Measurements from ENCODE around the gene DRD3.

The DRD3 gene

GRCh38 chr3:114154321-114154821 is 24.5 kb downstream of the DRD3 start:
- no peak for DNase-seq
- H3K4me3 Mint-ChIP-seq = no peak overlapping the region
- no peaks in the 10 kb centered on the region for H3K36me3 Mint-ChIP-seq (ENCODE audit: low read depth)
- no peaks in the 10 kb centered on the region for H3K9me3 Mint-ChIP-seq
- H3K27ac Mint-ChIP-seq = no peak overlapping the region
- no peaks in the 10 kb centered on the region for H3K27me3 Mint-ChIP-seq
- H3K4me1 Mint-ChIP-seq (ENCODE audit: low read depth) = peaks cover 13% of the 10 kb centered on the region

GRCh38 chr3:114152519-114153151 is 26.2 kb downstream of the DRD3 start:
- peaks cover 13% of the 10 kb centered on the region for H3K4me1 Mint-ChIP-seq (ENCODE audit: low read depth)
- no peaks in the 10 kb centered on the region for H3K27me3 Mint-ChIP-seq
- no peaks in the 10 kb centered on the region for H3K9me3 Mint-ChIP-seq
- H3K36me3 Mint-ChIP-seq (ENCODE audit: low read depth) = no peaks in the 10 kb centered on the region
- peak; percentile 91 for DNase-seq
- peak overlapping the region; percentile 4 for H3K27ac Mint-ChIP-seq
- peak overlapping the region; percentile 28 for H3K4me3 Mint-ChIP-seq

- H3K27me3 Mint-ChIP-seq = no peaks in the 10 kb centered on the region
- no peak overlapping the region for H3K27ac Mint-ChIP-seq
- no peaks in the 10 kb centered on the region for H3K9me3 Mint-ChIP-seq
- no peak for DNase-seq
- H3K36me3 Mint-ChIP-seq (ENCODE audit: low read depth) = no peaks in the 10 kb centered on the region
- peaks cover 13% of the 10 kb centered on the region for H3K4me1 Mint-ChIP-seq (ENCODE audit: low read depth)
- no peak overlapping the region for H3K4me3 Mint-ChIP-seq
Observed at GRCh38 chr3:114151091-114151490, 27.8 kb downstream of the DRD3 start.

- no peaks in the 10 kb centered on the region for H3K9me3 Mint-ChIP-seq
- no peak for DNase-seq
- H3K36me3 Mint-ChIP-seq (ENCODE audit: low read depth) = no peaks in the 10 kb centered on the region
- peaks cover 11% of the 10 kb centered on the region for H3K4me1 Mint-ChIP-seq (ENCODE audit: low read depth)
- H3K4me3 Mint-ChIP-seq = no peak overlapping the region
- H3K27me3 Mint-ChIP-seq = no peaks in the 10 kb centered on the region
- H3K27ac Mint-ChIP-seq = no peak overlapping the region
Observed at GRCh38 chr3:114147251-114147650, 31.6 kb downstream of the DRD3 start.

- H3K36me3 Mint-ChIP-seq (ENCODE audit: low read depth) = no peaks in the 10 kb centered on the region
- no peak for DNase-seq
Observed at GRCh38 chr3:114144909-114145688, 33.8 kb downstream of the DRD3 start.

GRCh38 chr3:114143817-114144216 is 35.0 kb downstream of the DRD3 start:
- no peaks in the 10 kb centered on the region for H3K9me3 Mint-ChIP-seq

More at GRCh38 chr3:114144909-114145688, 33.8 kb downstream of the DRD3 start:
- no peak overlapping the region for H3K4me3 Mint-ChIP-seq
- H3K27me3 Mint-ChIP-seq = no peaks in the 10 kb centered on the region
- no peaks in the 10 kb centered on the region for H3K9me3 Mint-ChIP-seq
- peaks cover 9% of the 10 kb centered on the region for H3K4me1 Mint-ChIP-seq (ENCODE audit: low read depth)
- H3K27ac Mint-ChIP-seq = peak overlapping the region; percentile 55

GRCh38 chr3:114139836-114140235 is 39.0 kb downstream of the DRD3 start:
- no peaks in the 10 kb centered on the region for H3K36me3 Mint-ChIP-seq (ENCODE audit: low read depth)
- H3K27me3 Mint-ChIP-seq = no peaks in the 10 kb centered on the region
- no peak overlapping the region for H3K27ac Mint-ChIP-seq
- peaks cover 6% of the 10 kb centered on the region for H3K9me3 Mint-ChIP-seq
- no peak for DNase-seq
- no peak overlapping the region for H3K4me3 Mint-ChIP-seq
- peaks cover 4% of the 10 kb centered on the region for H3K4me1 Mint-ChIP-seq (ENCODE audit: low read depth)

More at GRCh38 chr3:114143817-114144216, 35.0 kb downstream of the DRD3 start:
- no peak overlapping the region for H3K27ac Mint-ChIP-seq
- H3K36me3 Mint-ChIP-seq (ENCODE audit: low read depth) = no peaks in the 10 kb centered on the region
- peaks cover 9% of the 10 kb centered on the region for H3K4me1 Mint-ChIP-seq (ENCODE audit: low read depth)
- no peak for DNase-seq
- no peak overlapping the region for H3K4me3 Mint-ChIP-seq
- H3K27me3 Mint-ChIP-seq = no peaks in the 10 kb centered on the region

GRCh38 chr3:114133947-114134346 is 44.9 kb downstream of the DRD3 start:
- peaks cover 3% of the 10 kb centered on the region for H3K4me1 Mint-ChIP-seq (ENCODE audit: low read depth)
- H3K27me3 Mint-ChIP-seq = peaks cover 11% of the 10 kb centered on the region
- no peak for DNase-seq
- peaks cover 6% of the 10 kb centered on the region for H3K9me3 Mint-ChIP-seq
- no peak overlapping the region for H3K4me3 Mint-ChIP-seq
- H3K27ac Mint-ChIP-seq = no peak overlapping the region
- no peaks in the 10 kb centered on the region for H3K36me3 Mint-ChIP-seq (ENCODE audit: low read depth)

- DNase-seq = no peak
- Mint-ChIP-seq H3K4me3 (no peak overlapping the region), H3K27me3 (peaks cover 11% of the 10 kb centered on the region), H3K4me1 (ENCODE audit: low read depth) (peaks cover 14% of the 10 kb centered on the region), H3K9me3 (peaks cover 2% of the 10 kb centered on the region), H3K36me3 (ENCODE audit: low read depth) (no peaks in the 10 kb centered on the region), H3K27ac (no peak overlapping the region)
Observed at GRCh38 chr3:114132500-114132899, 46.4 kb downstream of the DRD3 start.

GRCh38 chr3:114128826-114129225 is 50.0 kb downstream of the DRD3 start:
- peaks cover 14% of the 10 kb centered on the region for H3K4me1 Mint-ChIP-seq (ENCODE audit: low read depth)
- no peaks in the 10 kb centered on the region for H3K9me3 Mint-ChIP-seq
- no peak overlapping the region for H3K4me3 Mint-ChIP-seq
- peaks cover 13% of the 10 kb centered on the region for H3K27me3 Mint-ChIP-seq
- DNase-seq = no peak
- no peaks in the 10 kb centered on the region for H3K36me3 Mint-ChIP-seq (ENCODE audit: low read depth)
- peak overlapping the region; percentile 78 for H3K27ac Mint-ChIP-seq

GRCh38 chr3:114128231-114128630 is 50.6 kb downstream of the DRD3 start:
- Mint-ChIP-seq H3K27me3 (peaks cover 18% of the 10 kb centered on the region), H3K4me3 (no peak overlapping the region), H3K36me3 (ENCODE audit: low read depth) (no peaks in the 10 kb centered on the region), H3K9me3 (no peaks in the 10 kb centered on the region), H3K27ac (peak overlapping the region; percentile 78), H3K4me1 (ENCODE audit: low read depth) (peaks cover 12% of the 10 kb centered on the region)
- DNase-seq = no peak

GRCh38 chr3:114127517-114127916 is 51.3 kb downstream of the DRD3 start:
- H3K27ac Mint-ChIP-seq = no peak overlapping the region
- H3K27me3 Mint-ChIP-seq = peaks cover 16% of the 10 kb centered on the region
- H3K4me3 Mint-ChIP-seq = no peak overlapping the region
- no peak for DNase-seq
- H3K9me3 Mint-ChIP-seq = no peaks in the 10 kb centered on the region
- peaks cover 12% of the 10 kb centered on the region for H3K4me1 Mint-ChIP-seq (ENCODE audit: low read depth)
- no peaks in the 10 kb centered on the region for H3K36me3 Mint-ChIP-seq (ENCODE audit: low read depth)

GRCh38 chr3:114126461-114126860 is 52.4 kb downstream of the DRD3 start:
- Mint-ChIP-seq H3K36me3 (ENCODE audit: low read depth) (no peaks in the 10 kb centered on the region), H3K4me3 (no peak overlapping the region), H3K4me1 (ENCODE audit: low read depth) (peaks cover 12% of the 10 kb centered on the region), H3K27ac (no peak overlapping the region), H3K9me3 (no peaks in the 10 kb centered on the region), H3K27me3 (peaks cover 10% of the 10 kb centered on the region)
- no peak for DNase-seq

- Mint-ChIP-seq H3K9me3 (no peaks in the 10 kb centered on the region), H3K27ac (no peak overlapping the region), H3K4me1 (ENCODE audit: low read depth) (no peaks in the 10 kb centered on the region), H3K27me3 (peaks cover 7% of the 10 kb centered on the region), H3K36me3 (ENCODE audit: low read depth) (no peaks in the 10 kb centered on the region), H3K4me3 (no peak overlapping the region)
- DNase-seq = no peak
Observed at GRCh38 chr3:114122027-114122709, 56.7 kb downstream of the DRD3 start.

- H3K27ac Mint-ChIP-seq = no peak overlapping the region
Observed at GRCh38 chr3:114120211-114120610, 58.6 kb downstream of the DRD3 start.

More at GRCh38 chr3:114120211-114120610, 58.6 kb downstream of the DRD3 start:
- no peak for DNase-seq
- no peak overlapping the region for H3K4me3 Mint-ChIP-seq
- no peaks in the 10 kb centered on the region for H3K36me3 Mint-ChIP-seq (ENCODE audit: low read depth)
- peaks cover 7% of the 10 kb centered on the region for H3K27me3 Mint-ChIP-seq
- H3K9me3 Mint-ChIP-seq = no peaks in the 10 kb centered on the region
- no peaks in the 10 kb centered on the region for H3K4me1 Mint-ChIP-seq (ENCODE audit: low read depth)

All from activated T-cell treated with anti-CD3 and anti-CD28 coated beads, Interleukin-2, amount 50 U/mL, for 24 hours (primary cell).